Fibroblast of lung (primary cell): ENCODE data around the gene ABCA7. TPM values are rescaled to one million over a fixed set of nuclear protein-coding genes. Genes with fewer than 3 reads are reported as not detected.
A peak's percentile ranks its signal among the peaks of the same experiment; 100 is the strongest.

Source experiments
- DNase-seq, 2 donors: peaks; one replicate each; pipeline versions ENCODE4 v3.0.0 to v3.0.0-alpha.2; 2010; ENCODE audit warnings: low read depth in 2 of 2
- H2AFZ ChIP-seq: 2 replicates; pipeline ENCODE4 v1.5.1; 2012; ENCODE audit warnings: low read length, control low read depth, inconsistent platforms
- H3K27ac ChIP-seq: 2 replicates; pipeline ENCODE4 v1.5.1; 2011; ENCODE audit warnings: low read length, control low read depth; ENCODE audit not compliant: insufficient read depth
- H3K27me3 ChIP-seq: 2 replicates; pipeline ENCODE4 v1.5.1; 2011; ENCODE audit warnings: mild to moderate bottlenecking, low read length; ENCODE audit not compliant: control insufficient read depth, insufficient read depth
- H3K36me3 ChIP-seq: 2 replicates; pipeline ENCODE4 v1.5.1; 2011; ENCODE audit warnings: low read length; ENCODE audit not compliant: control insufficient read depth, insufficient read depth
- H3K4me1 ChIP-seq: 2 replicates; pipeline ENCODE4 v1.5.1; 2011; ENCODE audit warnings: low read length; ENCODE audit not compliant: control insufficient read depth, insufficient read depth; ENCODE audit errors: extremely low read depth
- H3K4me2 ChIP-seq: 2 replicates; pipeline ENCODE4 v1.5.1; 2011; ENCODE audit warnings: low read length, control low read depth; ENCODE audit not compliant: insufficient read depth; ENCODE audit errors: extremely low read depth
- H3K4me3 ChIP-seq, 4 experiments: fragments of 200-600 bp in 1 of 4; sonication (generic) in 1 of 4; replicated peaks in 1 of 4; 2 replicates each; pipeline ENCODE4 v1.5.1; 2011 to 2016; ENCODE audit warnings: low read length in 4 of 4, low read depth in 3 of 4, mild to moderate bottlenecking in 3 of 4, control low read depth in 2 of 4, inconsistent platforms in 1 of 4, mixed read lengths in 1 of 4; ENCODE audit not compliant: insufficient read depth in 1 of 4; ENCODE audit errors: control extremely low read depth in 1 of 4
- H3K79me2 ChIP-seq: 2 replicates; pipeline ENCODE4 v1.5.1; 2012; ENCODE audit warnings: mild to moderate bottlenecking, low read length, inconsistent platforms; ENCODE audit not compliant: control insufficient read depth, insufficient read depth
- H3K9ac ChIP-seq: 2 replicates; pipeline ENCODE4 v1.5.1; 2011; ENCODE audit warnings: mild to moderate bottlenecking, low read length, control low read depth; ENCODE audit not compliant: insufficient read depth
- H3K9me3 ChIP-seq: 2 replicates; pipeline ENCODE4 v1.5.1; 2012; ENCODE audit warnings: low read depth, low read length; ENCODE audit not compliant: control insufficient read depth, insufficient read depth
- H4K20me1 ChIP-seq: 2 replicates; pipeline ENCODE4 v1.5.1; 2011; ENCODE audit warnings: low read length; ENCODE audit not compliant: control insufficient read depth, insufficient read depth; ENCODE audit errors: extremely low read depth
- EZH2 ChIP-seq: IDR thresholded peaks from 2 replicates; pipeline ENCODE4 v1.5.1; 2012; ENCODE audit warnings: low read length, control low read depth, mild to moderate bottlenecking; ENCODE audit errors: missing control alignments
- polyA plus RNA-seq, 2 donors: library from polyadenylated mRNA; depleted of rRNA in 1 of 2; stranded (reverse) in 1 of 2; unstranded in 1 of 2; fragments of >200 nt; gene quantifications; 2 replicates each; pipeline ENCODE4 v1.2.1, GENCODE V29; 2011 to 2012; ENCODE audit warnings: missing spikeins in 1 of 2
- total RNA-seq: library from RNA; depleted of rRNA; stranded (reverse); fragments of >200 nt; gene quantifications from 2 replicates; pipeline ENCODE4 v1.2.1, GENCODE V29; 2014
- TF ChIP-seq, protein P1 (sequence below), 2 donors: IDR thresholded peaks in 1 of 2; conservative IDR thresholded peaks in 1 of 2; 1 replicate in 1 of 2; 2 replicates in 1 of 2; pipeline ENCODE4 v1.5.1; 2011 to 2012; ENCODE audit warnings: low read length in 2 of 2, control low read depth in 1 of 2, inconsistent platforms in 1 of 2, low read depth in 1 of 2, mild to moderate bottlenecking in 1 of 2

ABCA7 gene
- total and polyA plus RNA-seq, 2 donors (not counting 1 experiment from before 2014, with no cell fraction given), result 2.2 to 9.7 TPM

- no peak overlapping the region for H3K27ac ChIP-seq
- no peak overlapping the region for H2AFZ ChIP-seq
- no peaks in the 10 kb centered on the region for H3K36me3 ChIP-seq
- no peaks in the 10 kb centered on the region for H3K79me2 ChIP-seq
- H3K4me1 ChIP-seq, result no peaks in the 10 kb centered on the region
- no peaks in the 10 kb centered on the region for H4K20me1 ChIP-seq
- H3K9ac ChIP-seq, result no peak overlapping the region
- H3K27me3 ChIP-seq, result peaks cover 18% of the 10 kb centered on the region
- no peaks in the 10 kb centered on the region for H3K9me3 ChIP-seq
- DNase-seq, result no peak
- TF ChIP-seq, protein P1, sequence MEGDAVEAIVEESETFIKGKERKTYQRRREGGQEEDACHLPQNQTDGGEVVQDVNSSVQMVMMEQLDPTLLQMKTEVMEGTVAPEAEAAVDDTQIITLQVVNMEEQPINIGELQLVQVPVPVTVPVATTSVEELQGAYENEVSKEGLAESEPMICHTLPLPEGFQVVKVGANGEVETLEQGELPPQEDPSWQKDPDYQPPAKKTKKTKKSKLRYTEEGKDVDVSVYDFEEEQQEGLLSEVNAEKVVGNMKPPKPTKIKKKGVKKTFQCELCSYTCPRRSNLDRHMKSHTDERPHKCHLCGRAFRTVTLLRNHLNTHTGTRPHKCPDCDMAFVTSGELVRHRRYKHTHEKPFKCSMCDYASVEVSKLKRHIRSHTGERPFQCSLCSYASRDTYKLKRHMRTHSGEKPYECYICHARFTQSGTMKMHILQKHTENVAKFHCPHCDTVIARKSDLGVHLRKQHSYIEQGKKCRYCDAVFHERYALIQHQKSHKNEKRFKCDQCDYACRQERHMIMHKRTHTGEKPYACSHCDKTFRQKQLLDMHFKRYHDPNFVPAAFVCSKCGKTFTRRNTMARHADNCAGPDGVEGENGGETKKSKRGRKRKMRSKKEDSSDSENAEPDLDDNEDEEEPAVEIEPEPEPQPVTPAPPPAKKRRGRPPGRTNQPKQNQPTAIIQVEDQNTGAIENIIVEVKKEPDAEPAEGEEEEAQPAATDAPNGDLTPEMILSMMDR (conservative IDR thresholded peaks at IDR 0.05 in 1 of 2, IDR thresholded peaks at IDR 0.05 in 1 of 2; ENCODE audit: low read depth in 1 of 2, low read length in 2 of 2), result no peak
- no peak for TF ChIP-seq EZH2
- peak overlapping the region; percentile 35 for H3K4me2 ChIP-seq
- no peak overlapping the region for H3K4me3 ChIP-seq
Observed at GRCh38 chr19:1066251-1066747, 26.4 kb downstream of the ABCA7 start.

- no peaks in the 10 kb centered on the region for H3K36me3 ChIP-seq
- H3K27ac ChIP-seq, result no peak within 1 kb of the TSS
- no peaks in the 10 kb centered on the region for H3K9me3 ChIP-seq
- peak; percentile 31 for TF ChIP-seq EZH2
- TF ChIP-seq, protein P1 (conservative IDR thresholded peaks at IDR 0.05 in 1 of 2, IDR thresholded peaks at IDR 0.05 in 1 of 2; ENCODE audit: low read depth in 1 of 2, low read length in 2 of 2), result no peak
- no peak within 1 kb of the TSS for H3K9ac ChIP-seq
- H4K20me1 ChIP-seq, result no peaks in the 10 kb centered on the region
- H3K4me2 ChIP-seq, result peak within 1 kb of the TSS; percentile 35
- H2AFZ ChIP-seq, result no peak within 1 kb of the TSS
- peak within 1 kb of the TSS in 1 of 4 experiments; percentile 40 for H3K4me3 ChIP-seq
- H3K4me1 ChIP-seq, result no peaks in the 10 kb centered on the region
- H3K79me2 ChIP-seq, result no peaks in the 10 kb centered on the region
- no peak for DNase-seq
- H3K27me3 ChIP-seq, result peaks cover 18% of the 10 kb centered on the region
Observed at GRCh38 chr19:1066748-1067340, 26.9 kb downstream of the ABCA7 start, which contains the start of gene ARHGAP45. Gene ARHGAP45, plus strand, starts transcription at chr19:1067167. Its CDS starts 239 bp downstream, at chr19:1067406.

DNA sequence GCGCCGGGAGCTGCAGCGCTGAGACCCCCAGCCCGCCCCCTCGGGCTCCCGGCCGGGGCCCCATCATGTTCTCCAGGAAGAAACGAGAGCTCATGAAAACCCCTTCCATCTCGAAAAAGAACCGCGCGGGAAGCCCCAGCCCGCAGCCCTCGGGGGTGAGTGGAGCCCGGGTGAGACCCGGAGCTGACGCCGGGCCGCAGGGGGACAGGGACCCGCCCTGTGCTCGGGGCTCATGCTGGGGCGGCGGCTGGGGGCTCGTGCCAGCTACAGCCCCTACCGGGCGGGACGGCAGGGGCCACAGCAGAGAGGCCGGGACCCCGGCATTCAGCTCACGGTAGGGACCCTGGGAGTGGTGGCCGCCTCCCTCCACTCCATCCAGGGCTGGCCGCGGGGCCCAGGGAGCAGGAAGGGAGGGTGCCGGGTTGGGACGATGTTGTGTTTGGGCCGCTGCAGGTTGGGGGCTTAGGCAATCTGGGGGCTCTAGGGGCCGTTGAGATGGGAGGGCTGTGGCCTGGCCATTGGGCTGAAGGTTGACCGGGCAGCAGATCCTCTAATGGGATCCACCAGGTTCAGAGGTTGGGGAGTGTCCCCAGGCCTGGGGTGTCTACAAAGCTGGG lies 27.5 kb downstream of the ABCA7 start:
- Histone ChIP-seq H3K27me3 (peaks cover 18% of the 10 kb centered on the region), H4K20me1 (no peaks in the 10 kb centered on the region), H3K4me2 (no peak overlapping the region), H3K79me2 (no peaks in the 10 kb centered on the region), H3K9ac (no peak overlapping the region), H3K4me1 (no peaks in the 10 kb centered on the region), H3K4me3 (peak overlapping the region in 1 of 4 experiments; percentile 40), H3K9me3 (no peaks in the 10 kb centered on the region), H3K36me3 (no peaks in the 10 kb centered on the region), H2AFZ (no peak overlapping the region), H3K27ac (no peak overlapping the region)
- DNase-seq, result no peak
- TF ChIP-seq, protein P1 (conservative IDR thresholded peaks at IDR 0.05 in 1 of 2, IDR thresholded peaks at IDR 0.05 in 1 of 2; ENCODE audit: low read depth in 1 of 2, low read length in 2 of 2), result no peak
- TF ChIP-seq EZH2, result no peak
